SK-N-SH treated with all-trans-retinoic acid at 6 μM for 48 hours (cell line): ENCODE measurements around the gene IL7R.

Experiments used
- ARNTL ChIP-seq: fragments of 450-650 bp; formaldehyde crosslinking; IDR thresholded peaks from 2 replicates; pipeline ENCODE4 v1.5.0; 2020; ENCODE audit warnings: low read depth, mild to moderate bottlenecking, moderate library complexity, borderline replicate concordance
- CREB5 ChIP-seq: fragments of 250-450 bp; sonication (Bioruptor Pico); IDR thresholded peaks from 2 replicates; pipeline ENCODE4 v1.5.1; 2020; ENCODE audit warnings: low read depth, mild to moderate bottlenecking, moderate library complexity
- CSDC2 ChIP-seq: fragments of 250-450 bp; sonication (Bioruptor Pico); IDR thresholded peaks from 2 replicates; pipeline ENCODE4 v1.5.0; 2020; ENCODE audit warnings: mild to moderate bottlenecking, moderate library complexity
- CSRNP3 ChIP-seq: fragments of 250-450 bp; sonication (Bioruptor Pico); IDR thresholded peaks from 2 replicates; pipeline ENCODE4 v1.5.1; 2021; ENCODE audit warnings: mild to moderate bottlenecking, moderate library complexity
- GLIS3 ChIP-seq: fragments of 250-450 bp; sonication (Bioruptor Pico); IDR thresholded peaks from 2 replicates; pipeline ENCODE4 v1.5.0; 2020; ENCODE audit warnings: mild to moderate bottlenecking, moderate library complexity
- PATZ1 ChIP-seq: fragments of 250-450 bp; sonication (Bioruptor Pico); IDR thresholded peaks from 2 replicates; pipeline ENCODE4 v1.8.0; 2020; ENCODE audit warnings: mild to moderate bottlenecking, moderate library complexity, borderline replicate concordance
- RARB ChIP-seq: fragments of 250-450 bp; sonication (Bioruptor Pico); IDR thresholded peaks from 2 replicates; pipeline ENCODE4 v1.8.0; 2021; ENCODE audit warnings: mild to moderate bottlenecking, moderate library complexity
- TOX ChIP-seq: fragments of 250-450 bp; sonication (Bioruptor Pico); IDR thresholded peaks from 2 replicates; pipeline ENCODE4 v1.8.0; 2021; ENCODE audit warnings: mild to moderate bottlenecking, moderate library complexity, borderline replicate concordance
- TSHZ2 ChIP-seq: fragments of 250-450 bp; sonication (Bioruptor Pico); IDR thresholded peaks from 2 replicates; pipeline ENCODE4 v1.5.0; 2020; ENCODE audit warnings: mild to moderate bottlenecking, moderate library complexity
- ZC3H10 ChIP-seq: fragments of 250-450 bp; sonication (Bioruptor Pico); IDR thresholded peaks from 2 replicates; pipeline ENCODE4 v1.5.1; 2021; ENCODE audit warnings: mild to moderate bottlenecking, moderate library complexity
- ZFP3 ChIP-seq: fragments of 250-450 bp; sonication (Bioruptor Pico); IDR thresholded peaks from 2 replicates; pipeline ENCODE4 v1.5.0; 2020; ENCODE audit warnings: mild to moderate bottlenecking, moderate library complexity
- ZFP30 ChIP-seq: fragments of 450-650 bp; formaldehyde crosslinking; IDR thresholded peaks from 2 replicates; pipeline ENCODE4 v1.5.0; 2022; ENCODE audit warnings: mild to moderate bottlenecking, moderate library complexity
- ZNF8 ChIP-seq: fragments of 450-650 bp; formaldehyde crosslinking; IDR thresholded peaks from 2 replicates; pipeline ENCODE4 v1.5.0; 2020; ENCODE audit warnings: mild to moderate bottlenecking, moderate library complexity

GRCh38 chr5:35854248-35854647 is 2.4 kb upstream of the IL7R start:
- TF ChIP-seq ARNTL (no peak), TOX (CRISPR knock-in tag) (no peak), CREB5 (CRISPR knock-in tag) (no peak), CSRNP3 (no peak), GLIS3 (CRISPR knock-in tag) (no peak), TSHZ2 (CRISPR knock-in tag) (no peak), RARB (CRISPR knock-in tag) (no peak), CSDC2 (CRISPR knock-in tag) (no peak), ZFP30 (CRISPR knock-in tag) (no peak), ZFP3 (no peak), ZC3H10 (no peak), PATZ1 (CRISPR knock-in tag) (no peak), ZNF8 (CRISPR knock-in tag) (no peak)
